Osteoblast (primary cell): Measurements from ENCODE around the gene SLAIN2. TPM values are rescaled to one million over a fixed set of nuclear protein-coding genes. Genes with fewer than 3 reads are reported as not detected.

Experiments used
- DNase-seq: peaks from one replicate; pipeline ENCODE4 v3.0.0; 2011; ENCODE audit warnings: low spot score, mixed read lengths; ENCODE audit not compliant: insufficient read length; ENCODE audit errors: missing footprints
- H2AFZ ChIP-seq: 2 replicates; pipeline ENCODE4 v1.6.0; 2011; ENCODE audit warnings: mild to moderate bottlenecking, low read length
- H3K27ac ChIP-seq: 2 replicates; pipeline ENCODE4 v1.5.1; 2011; ENCODE audit warnings: mild to moderate bottlenecking, low read depth, low read length, moderate library complexity
- H3K27me3 ChIP-seq: 2 replicates; pipeline ENCODE4 v1.6.0; 2012; ENCODE audit warnings: mild to moderate bottlenecking, control low read depth, inconsistent platforms, low read length, moderate library complexity; ENCODE audit not compliant: insufficient read depth
- H3K36me3 ChIP-seq: 2 replicates; pipeline ENCODE4 v1.5.1; 2011; ENCODE audit warnings: mild to moderate bottlenecking, low read length, control low read depth, moderate library complexity; ENCODE audit not compliant: insufficient read depth
- H3K4me1 ChIP-seq: 2 replicates; pipeline ENCODE4 v1.5.1; 2011; ENCODE audit warnings: mild to moderate bottlenecking, low read length, control low read depth, moderate library complexity; ENCODE audit not compliant: insufficient read depth
- H3K4me2 ChIP-seq: 2 replicates; pipeline ENCODE4 v1.6.0; 2011; ENCODE audit warnings: mild to moderate bottlenecking, low read length; ENCODE audit not compliant: insufficient read depth
- H3K4me3 ChIP-seq: fragments of 200-600 bp; sonication (generic); 3 replicates; pipeline ENCODE4 v1.5.1; 2012; ENCODE audit warnings: mild to moderate bottlenecking, low read length, inconsistent platforms; ENCODE audit not compliant: insufficient read depth
- H3K79me2 ChIP-seq: 2 replicates; pipeline ENCODE4 v1.6.0; 2012; ENCODE audit warnings: mild to moderate bottlenecking, low read length, control low read depth, inconsistent platforms; ENCODE audit not compliant: insufficient read depth
- H3K9me3 ChIP-seq: 2 replicates; pipeline ENCODE4 v1.5.1; 2011; ENCODE audit warnings: low read depth, low read length, control low read depth
- H4K20me1 ChIP-seq: 2 replicates; pipeline ENCODE4 v1.6.0; 2012; ENCODE audit warnings: mild to moderate bottlenecking, low read length, control low read depth; ENCODE audit not compliant: insufficient read depth
- CTCF ChIP-seq: IDR thresholded peaks from 2 replicates; pipeline ENCODE4 v1.5.1; 2011; ENCODE audit warnings: mild to moderate bottlenecking, low read depth, low read length, moderate library complexity; ENCODE audit errors: extremely low read depth
- total RNA-seq: library from RNA; depleted of rRNA; stranded (reverse); fragments of >200 nt; gene quantifications from 2 replicates; pipeline ENCODE4 v1.2.3, GENCODE V29; 2012

The SLAIN2 gene
- total RNA-seq, 1 donor = 64.1 TPM

DNA sequence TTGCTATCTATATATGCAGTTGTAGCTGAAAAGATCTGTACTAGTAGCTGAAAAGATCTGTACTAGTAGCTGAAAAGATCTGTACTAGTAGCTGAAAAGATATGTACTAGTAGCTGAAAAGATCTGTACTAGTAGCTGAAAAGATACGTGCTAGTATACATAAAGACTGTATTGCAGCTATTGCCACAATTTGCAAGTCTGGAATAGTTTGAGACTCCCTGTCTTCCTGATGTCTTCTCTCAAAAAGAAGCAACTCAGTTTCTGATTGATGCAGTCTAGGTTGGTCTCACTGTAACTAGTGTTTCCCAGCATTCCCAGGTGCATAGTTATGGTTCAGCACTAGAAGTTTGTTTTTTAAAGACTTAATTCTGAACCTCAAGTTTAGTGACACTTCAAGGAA, 15.0 kb downstream of the SLAIN2 start:
- peak overlapping the region; percentile 1 for H3K4me2 ChIP-seq
- H3K4me1 ChIP-seq = peaks cover 20% of the 10 kb centered on the region
- TF ChIP-seq CTCF = no peak
- DNase-seq = peak; percentile 26
- peaks cover 9% of the 10 kb centered on the region for H4K20me1 ChIP-seq
- peak overlapping the region; percentile 7 for H3K27ac ChIP-seq
- H3K79me2 ChIP-seq = peaks cover 86% of the 10 kb centered on the region
- H3K27me3 ChIP-seq = no peaks in the 10 kb centered on the region
- H3K36me3 ChIP-seq = no peaks in the 10 kb centered on the region
- H3K4me3 ChIP-seq = no peak overlapping the region
- H3K9me3 ChIP-seq = no peaks in the 10 kb centered on the region
- H2AFZ ChIP-seq = no peak overlapping the region

GRCh38 chr4:48360285-48361011, 19.1 kb downstream of the SLAIN2 start:
- H3K4me1 ChIP-seq = peaks cover 21% of the 10 kb centered on the region
- no peak for TF ChIP-seq CTCF
- H3K4me3 ChIP-seq = peak overlapping the region; percentile 18
- peaks cover 61% of the 10 kb centered on the region for H3K79me2 ChIP-seq
- peaks cover 3% of the 10 kb centered on the region for H4K20me1 ChIP-seq
- H2AFZ ChIP-seq = no peak overlapping the region
- peak overlapping the region; percentile 91 for H3K27ac ChIP-seq
- H3K27me3 ChIP-seq = no peaks in the 10 kb centered on the region
- H3K9me3 ChIP-seq = no peaks in the 10 kb centered on the region
- no peaks in the 10 kb centered on the region for H3K36me3 ChIP-seq
- H3K4me2 ChIP-seq = peak overlapping the region; percentile 51
- DNase-seq = peak; percentile 94

DNA sequence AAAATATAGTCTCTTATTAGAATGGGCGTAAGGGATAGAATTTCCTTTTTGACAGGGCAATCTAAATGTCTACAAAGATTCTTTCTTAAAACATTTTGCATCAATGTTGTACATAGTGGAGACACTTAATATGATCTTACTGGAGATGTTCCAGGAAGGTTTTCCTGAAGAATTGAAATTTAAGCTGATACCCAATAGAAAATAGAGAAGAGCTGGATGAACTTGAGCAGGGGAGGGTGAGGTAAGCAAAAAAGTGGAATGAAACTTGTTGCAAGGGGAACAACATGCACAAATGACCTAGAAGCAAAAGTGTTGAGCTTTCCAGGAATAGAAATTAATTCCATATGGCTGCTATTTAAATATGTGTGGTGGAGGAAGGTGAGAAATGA, 19.7 kb downstream of the SLAIN2 start:
- TF ChIP-seq CTCF = no peak
- Histone ChIP-seq H3K4me2 (peak overlapping the region; percentile 51), H3K36me3 (no peaks in the 10 kb centered on the region), H4K20me1 (peaks cover 6% of the 10 kb centered on the region), H3K27me3 (no peaks in the 10 kb centered on the region), H3K4me1 (peaks cover 19% of the 10 kb centered on the region), H2AFZ (no peak overlapping the region), H3K9me3 (no peaks in the 10 kb centered on the region), H3K79me2 (peaks cover 63% of the 10 kb centered on the region), H3K4me3 (peak overlapping the region; percentile 14), H3K27ac (peak overlapping the region; percentile 91)
- no peak for DNase-seq

DNA sequence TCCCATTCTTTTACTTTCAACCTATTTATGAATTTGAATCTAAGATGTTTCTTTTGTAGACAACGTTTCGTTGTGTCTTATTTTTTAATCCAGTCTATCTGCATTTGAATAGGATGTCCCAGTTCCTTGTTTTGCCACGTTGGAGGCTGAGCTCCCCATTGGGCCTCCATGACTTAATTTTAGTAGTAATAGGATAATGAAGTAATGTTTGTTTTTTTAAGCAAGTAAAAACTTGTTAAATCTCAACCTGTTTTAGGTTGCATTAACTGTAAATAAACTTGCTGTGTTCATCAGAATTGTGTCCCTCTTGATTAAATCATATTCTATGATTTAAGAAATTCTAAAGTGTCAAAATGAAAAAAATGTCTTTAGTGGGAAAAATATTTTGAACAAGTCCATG, 25.3 kb downstream of the SLAIN2 start:
- Histone ChIP-seq H3K4me3 (no peak overlapping the region), H4K20me1 (peaks cover 5% of the 10 kb centered on the region), H3K9me3 (no peaks in the 10 kb centered on the region), H3K36me3 (no peaks in the 10 kb centered on the region), H3K4me1 (no peaks in the 10 kb centered on the region), H2AFZ (no peak overlapping the region), H3K79me2 (peaks cover 73% of the 10 kb centered on the region), H3K27ac (no peak overlapping the region), H3K4me2 (no peak overlapping the region), H3K27me3 (no peaks in the 10 kb centered on the region)
- TF ChIP-seq CTCF = no peak
- DNase-seq = no peak
